Subcutaneous abdominal adipose tissue (tissue), 5 donors: ENCODE results near the gene RASD2.

Experiments
- H3K27ac ChIP-seq: one replicate; pipeline ENCODE4 v1.7.0; 2013; ENCODE audit warnings: low read depth, mild to moderate bottlenecking, inconsistent platforms, low read length, moderate library complexity
- H3K27me3 ChIP-seq, 5 donors: one replicate each; pipeline ENCODE4 v1.7.0; 2013; ENCODE audit warnings: low read length in 5 of 5, inconsistent platforms in 1 of 5; ENCODE audit not compliant: control insufficient read depth in 5 of 5, insufficient read depth in 4 of 5
- H3K36me3 ChIP-seq, 5 donors: one replicate each; pipeline ENCODE4 v1.7.0; 2013; ENCODE audit warnings: low read length in 5 of 5; ENCODE audit not compliant: control insufficient read depth in 5 of 5, insufficient read depth in 5 of 5
- H3K4me1 ChIP-seq, 5 donors: one replicate each; pipeline ENCODE4 v1.7.0; 2013; ENCODE audit warnings: low read length in 5 of 5, mild to moderate bottlenecking in 3 of 5, moderate library complexity in 1 of 5; ENCODE audit not compliant: control insufficient read depth in 5 of 5, insufficient read depth in 5 of 5
- H3K4me3 ChIP-seq, 5 donors: one replicate each; pipeline ENCODE4 v1.7.0; 2013; ENCODE audit warnings: low read length in 5 of 5, low read depth in 1 of 5
- H3K9ac ChIP-seq, 5 donors: one replicate each; pipeline ENCODE4 v1.7.0; 2013; ENCODE audit warnings: low read length in 5 of 5, mild to moderate bottlenecking in 4 of 5, moderate library complexity in 3 of 5
- H3K9me3 ChIP-seq, 5 donors: one replicate each; pipeline ENCODE4 v1.7.0; 2013; ENCODE audit warnings: low read length in 5 of 5; ENCODE audit not compliant: control insufficient read depth in 5 of 5
- donor health status: healthy.
- donor health status: healthy.
- donor health status: healthy.
- donor health status: healthy.
- donor health status: healthy.

RASD2 gene

DNA sequence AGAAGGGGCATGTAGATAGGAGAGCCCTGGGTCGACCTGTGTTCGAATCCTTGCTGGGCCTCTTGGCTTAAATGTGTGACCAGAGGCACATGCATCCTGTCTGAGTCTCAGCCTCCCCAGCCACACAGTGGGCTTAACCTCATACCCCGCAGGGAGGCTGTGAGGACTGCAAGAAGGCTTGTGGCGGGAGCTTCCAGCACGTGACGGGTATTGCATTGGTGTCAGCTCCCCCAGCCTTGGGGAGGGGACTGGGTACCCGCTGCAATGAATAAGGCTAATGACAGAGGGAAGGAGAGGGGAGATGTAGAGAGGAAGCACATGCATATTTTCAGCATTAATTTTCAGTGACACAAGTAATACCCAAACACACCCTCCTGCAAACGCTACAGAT is 8.1 kb downstream of the RASD2 start:
- Histone ChIP-seq H3K27ac (no peak overlapping the region), H3K27me3 (peaks cover 0 to 26% (median 17%) of the 10 kb centered on the region in 5 donors), H3K9ac (no peak overlapping the region), H3K4me1 (peaks cover 0 to 7% (median 6%) of the 10 kb centered on the region in 5 donors), H3K4me3 (no peak overlapping the region), H3K9me3 (no peaks in the 10 kb centered on the region), H3K36me3 (no peaks in the 10 kb centered on the region)

DNA sequence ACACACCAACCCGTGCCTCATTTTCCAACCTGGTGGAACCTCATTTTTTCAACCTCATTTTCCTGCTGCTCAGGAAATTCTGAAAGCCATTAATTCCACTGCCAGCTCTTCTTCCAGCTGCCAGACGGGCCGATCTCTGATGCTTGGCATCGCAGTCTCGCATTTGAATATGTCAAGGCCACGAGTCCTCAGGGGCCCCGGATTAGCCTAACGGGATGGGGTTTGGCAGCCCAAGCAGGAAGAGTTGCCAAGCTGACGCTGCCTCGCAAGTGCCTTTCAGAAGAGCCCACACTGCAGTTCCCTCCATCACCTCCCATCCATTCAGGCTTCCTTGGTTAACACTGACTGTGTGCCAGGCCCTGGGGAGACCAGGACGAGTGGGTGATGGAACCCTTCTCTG is 8.7 kb downstream of the RASD2 start:
- Histone ChIP-seq H3K9ac (no peak overlapping the region), H3K4me3 (no peak overlapping the region), H3K27ac (no peak overlapping the region), H3K36me3 (no peaks in the 10 kb centered on the region), H3K9me3 (no peaks in the 10 kb centered on the region), H3K27me3 (peaks cover 0 to 26% (median 14%) of the 10 kb centered on the region in 5 donors), H3K4me1 (peaks cover 0 to 7% (median 6%) of the 10 kb centered on the region in 5 donors)

DNA sequence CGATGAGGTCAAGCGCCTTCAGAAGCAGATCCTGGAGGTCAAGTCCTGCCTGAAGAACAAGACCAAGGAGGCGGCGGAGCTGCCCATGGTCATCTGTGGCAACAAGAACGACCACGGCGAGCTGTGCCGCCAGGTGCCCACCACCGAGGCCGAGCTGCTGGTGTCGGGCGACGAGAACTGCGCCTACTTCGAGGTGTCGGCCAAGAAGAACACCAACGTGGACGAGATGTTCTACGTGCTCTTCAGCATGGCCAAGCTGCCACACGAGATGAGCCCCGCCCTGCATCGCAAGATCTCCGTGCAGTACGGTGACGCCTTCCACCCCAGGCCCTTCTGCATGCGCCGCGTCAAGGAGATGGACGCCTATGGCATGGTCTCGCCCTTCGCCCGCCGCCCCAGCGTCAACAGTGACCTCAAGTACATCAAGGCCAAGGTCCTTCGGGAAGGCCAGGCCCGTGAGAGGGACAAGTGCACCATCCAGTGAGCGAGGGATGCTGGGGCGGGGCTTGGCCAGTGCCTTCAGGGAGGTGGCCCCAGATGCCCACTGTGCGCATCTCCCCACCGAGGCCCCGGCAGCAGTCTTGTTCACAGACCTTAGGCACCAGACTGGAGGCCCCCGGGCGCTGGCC is 11.0 kb downstream of the RASD2 start:
- no peak overlapping the region for H3K4me3 ChIP-seq
- no peak overlapping the region for H3K9ac ChIP-seq
- no peak overlapping the region for H3K27ac ChIP-seq
- peaks cover 0 to 20% (median 12%) of the 10 kb centered on the region in 5 donors for H3K27me3 ChIP-seq
- peaks cover 0 to 11% (median 6%) of the 10 kb centered on the region in 5 donors for H3K4me1 ChIP-seq
- H3K9me3 ChIP-seq, result no peaks in the 10 kb centered on the region
- no peaks in the 10 kb centered on the region for H3K36me3 ChIP-seq

DNA sequence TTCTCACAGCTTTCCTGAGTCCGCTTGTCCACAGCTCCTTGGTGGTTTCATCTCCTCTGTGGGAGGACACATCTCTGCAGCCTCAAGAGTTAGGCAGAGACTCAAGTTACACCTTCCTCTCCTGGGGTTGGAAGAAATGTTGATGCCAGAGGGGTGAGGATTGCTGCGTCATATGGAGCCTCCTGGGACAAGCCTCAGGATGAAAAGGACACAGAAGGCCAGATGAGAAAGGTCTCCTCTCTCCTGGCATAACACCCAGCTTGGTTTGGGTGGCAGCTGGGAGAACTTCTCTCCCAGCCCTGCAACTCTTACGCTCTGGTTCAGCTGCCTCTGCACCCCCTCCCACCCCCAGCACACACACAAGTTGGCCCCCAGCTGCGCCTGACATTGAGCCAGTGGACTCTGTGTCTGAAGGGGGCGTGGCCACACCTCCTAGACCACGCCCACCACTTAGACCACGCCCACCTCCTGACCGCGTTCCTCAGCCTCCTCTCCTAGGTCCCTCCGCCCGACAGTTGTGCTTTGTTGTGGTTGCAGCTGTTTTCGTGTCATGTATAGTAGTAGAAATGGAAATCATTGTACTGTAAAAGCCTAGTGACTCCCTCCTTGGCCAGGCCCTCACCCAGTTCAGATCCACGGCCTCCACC is 11.7 kb downstream of the RASD2 start:
- Histone ChIP-seq H3K27ac (no peak overlapping the region), H3K4me1 (peaks cover 0 to 11% (median 6%) of the 10 kb centered on the region in 5 donors), H3K9ac (no peak overlapping the region), H3K36me3 (no peaks in the 10 kb centered on the region), H3K4me3 (no peak overlapping the region), H3K27me3 (peaks cover 0 to 20% (median 11%) of the 10 kb centered on the region in 5 donors), H3K9me3 (no peaks in the 10 kb centered on the region)

DNA sequence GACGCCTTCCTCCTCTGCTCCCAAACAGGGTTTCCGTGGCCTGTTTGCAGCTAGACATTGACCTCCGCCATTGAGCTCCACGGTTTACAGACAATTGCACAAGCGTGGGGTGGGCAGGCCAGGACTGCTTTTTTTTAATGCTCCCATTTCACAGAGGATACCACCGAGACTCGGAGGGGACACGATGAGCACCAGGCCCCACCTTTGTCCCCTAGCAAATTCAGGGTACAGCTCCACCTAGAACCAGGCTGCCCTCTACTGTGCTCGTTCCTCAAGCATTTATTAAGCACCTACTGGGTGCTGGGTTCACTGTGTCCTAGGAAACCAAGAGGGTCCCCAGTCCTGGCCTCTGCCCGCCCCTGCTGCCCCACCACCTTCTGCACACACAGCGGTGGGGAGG is 12.2 kb downstream of the RASD2 start:
- peaks cover 0 to 20% (median 11%) of the 10 kb centered on the region in 5 donors for H3K27me3 ChIP-seq
- H3K4me1 ChIP-seq, result peaks cover 0 to 11% (median 6%) of the 10 kb centered on the region in 5 donors
- H3K9me3 ChIP-seq, result no peaks in the 10 kb centered on the region
- no peak overlapping the region for H3K4me3 ChIP-seq
- no peaks in the 10 kb centered on the region for H3K36me3 ChIP-seq
- no peak overlapping the region for H3K27ac ChIP-seq
- H3K9ac ChIP-seq, result no peak overlapping the region

DNA sequence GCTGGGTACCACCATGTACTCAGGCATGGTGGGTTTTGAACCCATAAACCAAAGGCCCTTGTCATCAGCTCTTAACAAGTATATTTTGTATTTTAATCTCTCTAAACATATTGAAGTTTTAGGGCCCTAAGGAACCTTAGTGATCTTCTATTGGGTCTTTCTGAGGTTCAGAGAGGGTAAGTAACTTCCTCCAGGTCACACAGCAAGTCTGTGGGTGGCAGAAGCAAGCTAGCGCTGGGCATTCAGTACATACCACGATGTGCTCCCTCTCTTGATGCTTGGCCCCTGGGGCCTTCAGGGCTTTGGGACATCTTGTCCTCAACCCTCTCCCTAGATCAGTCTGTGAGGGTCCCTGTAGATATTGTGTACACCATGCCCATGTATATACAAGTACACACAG is 12.7 kb downstream of the RASD2 start:
- Histone ChIP-seq H3K27me3 (peaks cover 0 to 18% (median 10%) of the 10 kb centered on the region in 5 donors), H3K9me3 (no peaks in the 10 kb centered on the region), H3K36me3 (no peaks in the 10 kb centered on the region), H3K4me1 (peaks cover 0 to 11% (median 6%) of the 10 kb centered on the region in 5 donors), H3K27ac (no peak overlapping the region), H3K9ac (no peak overlapping the region), H3K4me3 (no peak overlapping the region)

DNA sequence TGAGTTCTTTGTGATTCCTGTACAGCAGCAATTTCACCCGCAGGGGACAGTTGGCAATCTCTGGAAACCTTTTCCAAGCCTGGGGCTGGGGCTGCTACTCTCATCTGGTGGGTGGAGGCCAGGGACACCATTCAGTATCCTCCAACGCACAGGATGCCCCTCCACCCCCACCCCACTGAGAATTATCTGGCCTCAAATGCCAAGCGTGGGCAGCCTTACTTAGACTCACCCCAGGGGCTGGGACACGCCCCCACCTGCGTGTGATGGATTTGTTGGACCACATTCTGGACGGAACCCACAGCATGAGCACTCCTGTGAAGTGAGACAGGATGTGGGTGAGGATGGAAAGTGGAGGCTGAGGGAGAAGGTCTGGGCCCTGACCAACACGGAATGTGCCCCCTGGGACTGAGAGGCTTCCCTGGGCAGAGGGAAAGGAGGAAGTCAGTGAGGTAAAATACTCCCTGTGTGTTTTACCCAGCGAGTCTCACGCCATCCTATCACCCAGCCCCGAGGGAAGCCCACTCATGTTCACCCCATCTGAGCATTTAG is 13.7 kb downstream of the RASD2 start:
- Histone ChIP-seq H3K4me3 (no peak overlapping the region), H3K27me3 (peaks cover 0 to 15% (median 10%) of the 10 kb centered on the region in 5 donors), H3K36me3 (no peaks in the 10 kb centered on the region), H3K27ac (no peak overlapping the region), H3K9me3 (peaks cover 0 to 3% (median 0%) of the 10 kb centered on the region in 5 donors), H3K9ac (no peak overlapping the region), H3K4me1 (peaks cover 0 to 5% (median 2%) of the 10 kb centered on the region in 5 donors)

DNA sequence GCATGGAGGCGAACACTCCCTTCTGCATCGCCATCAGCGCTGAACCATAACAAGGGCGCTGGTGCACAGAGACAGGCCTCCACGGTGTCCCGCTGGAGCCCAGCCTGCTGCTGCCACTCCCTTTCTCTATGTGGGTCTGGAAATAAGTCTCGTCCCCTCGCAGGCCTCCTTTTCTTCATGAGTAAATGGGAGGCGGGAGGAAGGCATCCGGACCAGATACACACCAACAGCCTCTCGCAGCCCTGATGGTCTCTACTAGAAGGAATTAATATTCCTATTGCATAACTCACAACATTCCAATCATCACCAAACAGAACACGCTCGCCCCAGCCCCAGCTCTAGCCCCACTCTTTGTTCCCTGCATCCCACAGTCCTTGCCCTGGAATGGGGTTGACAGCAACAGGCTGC is 14.9 kb downstream of the RASD2 start:
- H3K9me3 ChIP-seq, result peaks cover 0 to 3% (median 0%) of the 10 kb centered on the region in 5 donors
- no peaks in the 10 kb centered on the region for H3K36me3 ChIP-seq
- H3K9ac ChIP-seq, result no peak overlapping the region
- H3K4me3 ChIP-seq, result no peak overlapping the region
- peaks cover 0 to 4% (median 0%) of the 10 kb centered on the region in 5 donors for H3K4me1 ChIP-seq
- peaks cover 0 to 15% (median 7%) of the 10 kb centered on the region in 5 donors for H3K27me3 ChIP-seq
- no peak overlapping the region for H3K27ac ChIP-seq

DNA sequence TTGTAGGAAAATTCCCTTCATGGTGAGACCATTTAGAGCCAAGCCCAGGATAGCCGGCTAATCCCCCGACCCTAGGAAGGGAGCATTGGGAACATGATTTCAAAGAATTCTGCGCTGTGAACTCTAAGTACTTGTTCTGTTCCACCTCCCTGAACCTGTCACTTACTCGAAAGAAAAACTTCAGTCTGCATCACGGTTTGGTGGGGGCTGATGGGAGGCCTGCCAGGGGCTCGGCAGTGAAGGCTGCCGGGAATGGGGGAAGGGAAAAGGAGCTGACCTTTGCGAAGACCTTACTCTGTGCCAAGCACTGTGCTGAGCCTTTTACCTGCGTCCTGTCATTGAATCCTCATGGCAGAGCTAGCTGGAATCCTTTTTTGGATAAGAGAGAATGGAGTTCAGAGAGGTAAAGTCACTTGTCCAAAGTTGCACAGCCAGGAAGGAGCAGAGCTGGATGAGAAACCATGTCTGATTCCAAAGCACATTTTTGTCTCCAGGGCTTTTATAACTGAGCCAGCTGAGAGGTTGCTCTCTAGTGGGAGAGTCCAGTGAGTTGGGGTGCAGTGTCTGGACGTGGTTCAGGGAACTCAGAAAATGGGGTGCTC is 15.4 kb downstream of the RASD2 start:
- Histone ChIP-seq H3K36me3 (no peaks in the 10 kb centered on the region), H3K4me1 (peaks cover 0 to 4% (median 0%) of the 10 kb centered on the region in 5 donors), H3K9ac (no peak overlapping the region), H3K4me3 (no peak overlapping the region), H3K27ac (no peak overlapping the region), H3K9me3 (peaks cover 0 to 3% (median 0%) of the 10 kb centered on the region in 5 donors), H3K27me3 (peaks cover 0 to 17% (median 7%) of the 10 kb centered on the region in 5 donors)

DNA sequence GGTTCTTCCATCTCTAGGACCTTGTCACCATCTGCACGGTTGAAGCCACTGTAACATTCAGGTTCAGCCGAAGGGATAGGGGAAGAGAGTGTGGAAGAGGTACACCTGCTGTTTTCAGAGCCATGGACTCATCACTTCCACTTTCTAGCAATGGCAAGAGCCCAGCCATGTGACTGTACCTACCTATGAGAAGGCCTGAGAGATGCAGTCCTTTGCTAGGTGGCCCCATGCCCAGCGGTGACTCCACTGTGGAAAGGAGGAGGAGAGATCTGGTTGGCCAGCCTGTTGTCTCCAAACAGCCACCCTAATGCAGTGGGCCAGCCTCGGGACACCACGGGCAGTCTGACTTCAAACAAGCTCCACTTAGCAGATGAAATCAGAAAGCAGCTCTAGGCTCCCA is 16.0 kb downstream of the RASD2 start:
- peaks cover 0 to 3% (median 0%) of the 10 kb centered on the region in 5 donors for H3K9me3 ChIP-seq
- no peak overlapping the region for H3K9ac ChIP-seq
- H3K4me1 ChIP-seq, result peaks cover 0 to 4% (median 0%) of the 10 kb centered on the region in 5 donors
- no peak overlapping the region for H3K27ac ChIP-seq
- H3K4me3 ChIP-seq, result no peak overlapping the region
- no peaks in the 10 kb centered on the region for H3K36me3 ChIP-seq
- peaks cover 0 to 17% (median 8%) of the 10 kb centered on the region in 5 donors for H3K27me3 ChIP-seq
